Stomach smooth muscle (tissue), 2 donors: Measurements from ENCODE around the gene ST8SIA4.

Experiments used
- H3K27ac ChIP-seq: one replicate; pipeline ENCODE4 v1.7.0; 2013; ENCODE audit warnings: mild to moderate bottlenecking, low read length, inconsistent platforms
- H3K27me3 ChIP-seq, 2 donors: one replicate each; pipeline ENCODE4 v1.7.0; 2013; ENCODE audit warnings: low read length in 2 of 2; ENCODE audit not compliant: insufficient read depth in 2 of 2, control insufficient read depth in 1 of 2
- H3K36me3 ChIP-seq, 2 donors: one replicate each; pipeline ENCODE4 v1.7.0; 2013; ENCODE audit warnings: low read length in 2 of 2; ENCODE audit not compliant: control insufficient read depth in 2 of 2, insufficient read depth in 2 of 2
- H3K4me1 ChIP-seq: one replicate; pipeline ENCODE4 v1.7.0; 2013; ENCODE audit warnings: low read length; ENCODE audit not compliant: control insufficient read depth, insufficient read depth
- H3K4me3 ChIP-seq, 2 donors: one replicate each; pipeline ENCODE4 v1.7.0; 2013; ENCODE audit warnings: low read length in 2 of 2
- H3K9ac ChIP-seq, 2 donors: one replicate each; pipeline ENCODE4 v1.7.0; 2013; ENCODE audit warnings: low read length in 2 of 2, mild to moderate bottlenecking in 1 of 2
- H3K9me3 ChIP-seq, 2 donors: one replicate each; pipeline ENCODE4 v1.7.0; 2013; ENCODE audit warnings: low read length in 2 of 2; ENCODE audit not compliant: control insufficient read depth in 2 of 2
- donor health status: healthy.
- donor health status: Pancreatic carcinoma.

The ST8SIA4 gene

GRCh38 chr5:100828071-100828897, 74.8 kb downstream of the ST8SIA4 start:
- no peaks in the 10 kb centered on the region for H3K9me3 ChIP-seq
- H3K36me3 ChIP-seq, result no peaks in the 10 kb centered on the region
- no peaks in the 10 kb centered on the region for H3K27me3 ChIP-seq
- H3K4me3 ChIP-seq, result no peak overlapping the region
- no peaks in the 10 kb centered on the region for H3K4me1 ChIP-seq
- no peak overlapping the region for H3K9ac ChIP-seq
- no peak overlapping the region for H3K27ac ChIP-seq

GRCh38 chr5:100827481-100827889, 75.6 kb downstream of the ST8SIA4 start:
- Histone ChIP-seq H3K27me3 (no peaks in the 10 kb centered on the region), H3K4me3 (no peak overlapping the region), H3K27ac (no peak overlapping the region), H3K36me3 (no peaks in the 10 kb centered on the region), H3K4me1 (no peaks in the 10 kb centered on the region), H3K9me3 (no peaks in the 10 kb centered on the region), H3K9ac (no peak overlapping the region)

- Histone ChIP-seq H3K9ac (no peak overlapping the region), H3K27me3 (no peaks in the 10 kb centered on the region), H3K9me3 (no peaks in the 10 kb centered on the region), H3K27ac (no peak overlapping the region), H3K4me1 (no peaks in the 10 kb centered on the region), H3K4me3 (no peak overlapping the region), H3K36me3 (no peaks in the 10 kb centered on the region)
These were observed 76.9 kb downstream of the ST8SIA4 start for GRCh38 chr5:100826133-100826532.

GRCh38 chr5:100824635-100825034, 78.4 kb downstream of the ST8SIA4 start:
- Histone ChIP-seq H3K36me3 (no peaks in the 10 kb centered on the region), H3K9ac (no peak overlapping the region), H3K4me3 (no peak overlapping the region), H3K9me3 (no peaks in the 10 kb centered on the region), H3K4me1 (no peaks in the 10 kb centered on the region), H3K27me3 (no peaks in the 10 kb centered on the region), H3K27ac (no peak overlapping the region)

GRCh38 chr5:100823812-100824211, 79.3 kb downstream of the ST8SIA4 start:
- Histone ChIP-seq H3K4me1 (no peaks in the 10 kb centered on the region), H3K4me3 (no peak overlapping the region), H3K9ac (no peak overlapping the region), H3K36me3 (no peaks in the 10 kb centered on the region), H3K27ac (no peak overlapping the region), H3K27me3 (no peaks in the 10 kb centered on the region), H3K9me3 (no peaks in the 10 kb centered on the region)

GRCh38 chr5:100821751-100822150, 81.3 kb downstream of the ST8SIA4 start:
- no peak overlapping the region for H3K27ac ChIP-seq
- H3K4me1 ChIP-seq, result no peaks in the 10 kb centered on the region
- no peak overlapping the region for H3K9ac ChIP-seq

GRCh38 chr5:100818340-100818739, 84.7 kb downstream of the ST8SIA4 start:
- Histone ChIP-seq H3K27ac (no peak overlapping the region), H3K4me1 (no peaks in the 10 kb centered on the region), H3K9me3 (no peaks in the 10 kb centered on the region), H3K4me3 (no peak overlapping the region), H3K36me3 (no peaks in the 10 kb centered on the region), H3K9ac (no peak overlapping the region), H3K27me3 (no peaks in the 10 kb centered on the region)

More at GRCh38 chr5:100821751-100822150, 81.3 kb downstream of the ST8SIA4 start:
- Histone ChIP-seq H3K4me3 (no peak overlapping the region), H3K9me3 (no peaks in the 10 kb centered on the region), H3K27me3 (no peaks in the 10 kb centered on the region), H3K36me3 (no peaks in the 10 kb centered on the region)

GRCh38 chr5:100803397-100803796, 99.7 kb downstream of the ST8SIA4 start:
- Histone ChIP-seq H3K9me3 (no peaks in the 10 kb centered on the region), H3K9ac (no peak overlapping the region), H3K27ac (no peak overlapping the region), H3K4me1 (no peaks in the 10 kb centered on the region), H3K4me3 (no peak overlapping the region), H3K36me3 (no peaks in the 10 kb centered on the region), H3K27me3 (no peaks in the 10 kb centered on the region)

GRCh38 chr5:100802208-100802607, 100.9 kb downstream of the ST8SIA4 start:
- Histone ChIP-seq H3K27me3 (no peaks in the 10 kb centered on the region), H3K27ac (no peak overlapping the region), H3K36me3 (no peaks in the 10 kb centered on the region), H3K9ac (no peak overlapping the region), H3K4me1 (no peaks in the 10 kb centered on the region), H3K4me3 (no peak overlapping the region), H3K9me3 (no peaks in the 10 kb centered on the region)

GRCh38 chr5:100800562-100800961, 102.5 kb downstream of the ST8SIA4 start:
- H3K9me3 ChIP-seq, result no peaks in the 10 kb centered on the region
- H3K27ac ChIP-seq, result no peak overlapping the region
- H3K9ac ChIP-seq, result no peak overlapping the region
- H3K4me3 ChIP-seq, result no peak overlapping the region
- H3K4me1 ChIP-seq, result no peaks in the 10 kb centered on the region
- H3K36me3 ChIP-seq, result no peaks in the 10 kb centered on the region
- H3K27me3 ChIP-seq, result no peaks in the 10 kb centered on the region

GRCh38 chr5:100799166-100799565, 103.9 kb downstream of the ST8SIA4 start:
- peaks cover 0 to 3% of the 10 kb centered on the region in 2 donors for H3K9me3 ChIP-seq
- no peaks in the 10 kb centered on the region for H3K36me3 ChIP-seq
- no peak overlapping the region for H3K27ac ChIP-seq

More at GRCh38 chr5:100799166-100799565, 103.9 kb downstream of the ST8SIA4 start:
- Histone ChIP-seq H3K9ac (no peak overlapping the region), H3K4me1 (no peaks in the 10 kb centered on the region), H3K27me3 (no peaks in the 10 kb centered on the region), H3K4me3 (no peak overlapping the region)
